ENCODE measurements around the gene MCRIP1. TPM values are rescaled to one million over a fixed set of nuclear protein-coding genes. Genes with fewer than 3 reads are reported as not detected.

MCRIP1 gene
- total and polyA plus RNA-seq, 2 of the 13 experiments (the other 11 are each of a cell fraction or from before 2014, with no cell fraction given), result 79.7 to 84.9 TPM

- intact Hi-C loops (cut with micrococcal nuclease; ENCODE audit: unreplicated experiment) (no loop called here), in situ Hi-C loops (cut with HindIII; ENCODE audit: extremely low pct_ligation_motif_present, low pct_unique_long_range_greater_than_20kb) (no loop called here)
- peak within 1 kb of the TSS; percentile 79 for H3K9ac ChIP-seq (ENCODE audit: insufficient read depth, low read depth, low read length)
- ATAC-seq (no peak), FAIRE-seq (no peak), DNase-seq (ENCODE audit: low spot score) (no peak)
- no peak within 1 kb of the TSS for H2AFZ ChIP-seq (ENCODE audit: low read length)
- no peaks in the 10 kb centered on the region for H4K20me1 ChIP-seq (ENCODE audit: insufficient read depth, low read length)
- BruUV-seq (replicated peaks), result no TSS peak
- H3K27ac ChIP-seq (ENCODE audit: extremely low read length, insufficient read depth, low read length), result peak within 1 kb of the TSS; percentile 93
- peaks cover 16% of the 10 kb centered on the region for H3K79me2 ChIP-seq (ENCODE audit: insufficient read depth, low read length)
- POLR2A ChIA-PET, result interaction anchor here (2.1 to 8.9 kb wide), 5 partner anchors 8 to 121 kb away, joined by 19 to 40 read pairs (median 27); partner anchors contain the start of gene P4HB
- H3K27me3 ChIP-seq (ENCODE audit: control insufficient read depth in 1 of 2, insufficient read depth in 2 of 2, low read length in 2 of 2), result no peaks in the 10 kb centered on the region; a peak in 1 of 5 replicates
- peak within 1 kb of the TSS; percentile 50 to 72 (median 62); a peak in 5 of 6 replicates for H3K4me3 ChIP-seq (replicated peaks in 1 of 3; ENCODE audit: insufficient read depth in 1 of 3, low read depth in 2 of 3, low read length in 3 of 3)
- TF ChIP-seq HMGXB4 (CRISPR knock-in tag; IDR thresholded peaks at IDR 0.05; ENCODE audit: borderline replicate concordance in 1 of 2, low read depth in 1 of 2), result no peak
- no peak for TF ChIP-seq ZNF850 (CRISPR knock-in tag; conservative IDR thresholded peaks at IDR 0.05)
- no peak for TF ChIP-seq ZNF12 (CRISPR knock-in tag; IDR thresholded peaks at IDR 0.05)
- 0 out of 2 replicates have a peak, but pooled peaks have one; percentile 28 for TF ChIP-seq TMF1 (CRISPR knock-in tag; IDR thresholded peaks at IDR 0.05; ENCODE audit: low read depth)
- 0 out of 2 replicates have a peak, but pooled peaks have one; percentile 5 for TF ChIP-seq HNRNPL (IDR thresholded peaks at IDR 0.05; ENCODE audit: low read depth, low read length)
- TF ChIP-seq RBFOX2 (IDR thresholded peaks at IDR 0.05; ENCODE audit: low read depth, low read length), result peak; percentile 20; the same call in 1 of the 2 replicates
- TF ChIP-seq AKAP8 (CRISPR knock-in tag; IDR thresholded peaks at IDR 0.05), result 0 out of 2 replicates have a peak, but pooled peaks have one; percentile 16
- TF ChIP-seq AGO2 (optimal IDR thresholded peaks at IDR 0.05; ENCODE audit: low read depth, low read length), result peak; percentile 82
- 0 out of 2 replicates have a peak, but pooled peaks have one; percentile 3 for TF ChIP-seq CAMTA2 (CRISPR knock-in tag; IDR thresholded peaks at IDR 0.05; ENCODE audit: borderline replicate concordance)
- H3K9me3 ChIP-seq (ENCODE audit: low read length), result no peaks in the 10 kb centered on the region
- peaks cover 69% of the 10 kb centered on the region for H3K4me1 ChIP-seq (ENCODE audit: insufficient read depth, low read length)
- CTCF ChIA-PET (ENCODE audit: low intra/inter-chr PET ratio, low total read pairs), result no interaction called here
- H3K36me3 ChIP-seq (replicated peaks in 1 of 2; ENCODE audit: control insufficient read depth in 1 of 2, insufficient read depth in 2 of 2, low read length in 2 of 2), result no peaks in the 10 kb centered on the region
- WGBS (ENCODE audit: low lambda C conversion rate), result 89% methylated on average over 26 of the region's 26 CpGs
- peak within 1 kb of the TSS; percentile 84 for H3K4me2 ChIP-seq (ENCODE audit: low read depth, low read length)
Measured at GRCh38 chr17:81834831-81835267, 1.8 kb upstream of the MCRIP1 start, which contains the start of gene PPP1R27. Gene PPP1R27 (minus strand): TSS chr17:81835050. CDS start chr17:81834953, 97 bp downstream.
